GM12892 (cell line): ENCODE measurements around the gene NR5A2.

Experiments used
- POLR2A ChIP-seq: IDR thresholded peaks from 2 replicates; pipeline ENCODE4 v1.6.1; 2011; ENCODE audit warnings: low read depth, low read length, control low read depth
- POLR2AphosphoS5 ChIP-seq: IDR thresholded peaks from 2 replicates; pipeline ENCODE4 v1.6.1; 2011; ENCODE audit warnings: low read depth, low read length, control low read depth

DNA sequence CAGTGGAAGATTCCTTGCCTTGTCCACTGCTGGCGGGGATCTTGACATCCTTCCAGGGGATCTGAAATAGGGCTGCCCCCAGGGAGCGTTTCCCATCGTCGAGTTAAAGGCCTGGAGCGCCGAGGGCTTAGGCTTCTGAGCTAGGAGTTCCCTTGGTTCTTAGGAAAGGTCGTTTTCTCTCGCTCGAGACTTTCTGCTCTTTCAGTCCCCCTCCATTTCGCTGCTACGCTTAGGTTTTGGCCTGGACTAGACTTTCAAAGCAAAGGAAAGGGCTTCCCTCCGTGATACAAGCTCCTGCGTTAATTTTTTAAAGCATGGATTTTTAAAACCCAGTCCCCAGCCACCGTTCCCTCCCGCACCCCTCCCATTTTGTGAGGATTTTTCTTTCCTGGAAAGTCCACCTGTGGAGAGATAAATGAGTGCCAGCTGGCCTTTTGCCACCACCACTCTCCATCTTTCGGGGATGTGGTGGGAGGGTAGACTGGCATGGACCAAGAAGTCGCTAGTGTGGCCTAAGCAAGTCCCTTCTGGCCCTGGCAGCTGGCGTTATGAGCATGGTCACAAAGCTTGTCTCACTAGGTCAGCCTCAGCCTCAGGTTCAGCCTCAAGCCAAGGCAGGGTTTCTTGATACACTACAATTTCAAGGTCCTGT lies 9.2 kb downstream of the NR5A2 start:
- no peak for TF ChIP-seq POLR2AphosphoS5
- no peak for TF ChIP-seq POLR2A
